ENCODE results near the gene SCPEP1.

SCPEP1 gene

GRCh38 chr17:57040571-57040970, 62.6 kb downstream of the SCPEP1 start:
- DNase-seq (ENCODE audit: low read depth in 2 of 2) = no peak

GRCh38 chr17:57043276-57043675, 65.3 kb downstream of the SCPEP1 start:
- no peak for DNase-seq (ENCODE audit: low read depth in 2 of 2)

- no peak for DNase-seq (ENCODE audit: low read depth in 2 of 2)
These were observed 67.3 kb downstream of the SCPEP1 start for GRCh38 chr17:57044976-57045867.

- peak in 1 of 2 donors; percentile 1 for DNase-seq (ENCODE audit: low read depth in 2 of 2)
These were observed 68.2 kb downstream of the SCPEP1 start for GRCh38 chr17:57045868-57046704.

- DNase-seq (ENCODE audit: low read depth in 2 of 2) = no peak
These were observed 68.8 kb downstream of the SCPEP1 start for GRCh38 chr17:57046749-57047148.

GRCh38 chr17:57048096-57048495, 70.2 kb downstream of the SCPEP1 start:
- no peak for DNase-seq (ENCODE audit: low read depth in 2 of 2)

GRCh38 chr17:57050306-57050705, 72.4 kb downstream of the SCPEP1 start:
- DNase-seq (ENCODE audit: low read depth in 2 of 2) = no peak

- DNase-seq (ENCODE audit: low read depth in 2 of 2) = no peak
These were observed 74.0 kb downstream of the SCPEP1 start for GRCh38 chr17:57051886-57052361.
